C1 segment of cervical spinal cord (tissue), 14 donors: Measurements from ENCODE around the gene KCNN3.
A peak's percentile ranks its signal among the peaks of the same experiment; 100 is the strongest.

Experiments used
- DNase-seq, 14 donors: peaks; one replicate each; lab custom pipeline; 2025; lab: John Stamatoyannopoulos, UW

KCNN3 gene

GRCh38 chr1:154880671-154881070 lies 10.6 kb upstream of the KCNN3 start:
- DNase-seq, result no peak

DNA sequence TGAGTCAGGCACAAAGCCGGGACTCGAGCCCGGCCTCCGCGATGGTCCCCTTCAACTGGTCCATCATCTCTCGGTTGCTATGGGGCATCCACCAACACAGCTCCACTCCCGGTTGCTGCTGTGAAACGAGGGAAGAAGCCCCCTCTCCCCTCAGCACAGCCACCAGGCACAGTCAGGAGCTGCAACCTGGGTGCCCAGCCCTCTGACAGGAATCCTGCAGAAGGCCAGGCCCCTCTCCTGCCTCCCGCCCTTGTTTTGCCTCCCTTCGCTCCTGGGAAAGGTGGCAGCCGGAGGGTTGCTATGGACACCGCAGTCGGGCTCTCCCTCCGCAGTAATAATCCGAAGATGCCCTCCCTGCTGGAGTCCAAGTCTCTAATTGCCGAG lies 8.9 kb upstream of the KCNN3 start:
- no peak for DNase-seq

GRCh38 chr1:154878371-154879037 lies 8.4 kb upstream of the KCNN3 start:
- DNase-seq, result peak in 13 of 14 donors; percentile 38 to 79 (median 63)

DNA sequence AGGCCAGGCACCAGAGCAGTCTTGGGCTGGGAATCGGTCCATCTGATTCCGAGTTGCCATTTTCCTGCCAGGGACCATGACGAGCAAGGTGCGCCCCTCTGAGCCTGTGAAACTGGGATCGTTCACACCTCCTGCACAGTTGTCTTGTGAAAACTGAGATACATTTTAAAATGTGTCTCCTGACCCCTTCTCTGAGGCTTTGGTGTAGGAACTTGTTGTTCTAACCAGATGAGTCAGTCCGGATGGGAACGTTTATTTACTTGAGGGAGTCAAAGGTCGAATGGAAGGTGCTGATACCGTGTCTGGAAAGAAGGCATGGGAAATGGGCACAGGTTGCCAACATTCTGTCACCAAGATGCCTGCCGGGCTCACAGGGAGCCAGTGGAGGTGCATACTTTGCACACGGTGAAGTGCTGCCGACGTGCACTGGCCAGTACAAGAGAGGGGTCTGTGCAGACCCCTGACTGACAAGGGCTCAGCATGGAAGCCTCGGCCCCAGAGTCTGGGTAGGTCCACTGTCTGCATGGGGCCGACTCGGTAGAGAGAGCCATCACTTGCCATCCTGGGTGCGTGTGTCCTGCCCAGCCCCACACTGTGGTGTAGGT lies 7.4 kb upstream of the KCNN3 start:
- DNase-seq, result no peak

DNA sequence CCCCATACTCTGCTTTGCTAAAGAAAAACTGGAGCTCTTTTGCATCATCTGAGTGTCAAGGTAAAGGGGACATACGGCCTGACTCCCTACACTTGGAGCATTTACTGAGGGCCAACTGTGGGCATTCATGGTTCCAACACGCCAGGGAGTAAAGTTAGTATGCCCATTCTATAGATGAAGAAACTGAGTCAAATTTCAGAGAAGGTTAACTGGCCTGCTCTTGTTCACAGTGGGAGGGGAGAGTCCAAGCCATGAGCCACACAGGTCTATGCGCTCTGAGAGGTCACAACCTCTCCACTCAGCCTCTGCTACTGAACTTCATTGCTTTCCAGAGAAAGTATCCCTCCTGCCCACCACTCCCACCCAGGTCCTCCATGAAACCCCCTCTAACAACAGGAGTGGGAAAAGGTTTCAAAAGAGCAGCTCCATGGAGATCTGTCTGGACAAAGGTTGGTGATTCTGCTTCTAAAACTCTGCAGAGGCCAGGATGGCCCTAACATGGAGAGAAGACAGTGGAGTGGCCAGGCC lies 6.8 kb upstream of the KCNN3 start:
- DNase-seq, result no peak

- DNase-seq, result no peak
Observed at GRCh38 chr1:154874465-154874864, 4.4 kb upstream of the KCNN3 start.

GRCh38 chr1:154873321-154873950 lies 3.4 kb upstream of the KCNN3 start:
- DNase-seq, result no peak

DNA sequence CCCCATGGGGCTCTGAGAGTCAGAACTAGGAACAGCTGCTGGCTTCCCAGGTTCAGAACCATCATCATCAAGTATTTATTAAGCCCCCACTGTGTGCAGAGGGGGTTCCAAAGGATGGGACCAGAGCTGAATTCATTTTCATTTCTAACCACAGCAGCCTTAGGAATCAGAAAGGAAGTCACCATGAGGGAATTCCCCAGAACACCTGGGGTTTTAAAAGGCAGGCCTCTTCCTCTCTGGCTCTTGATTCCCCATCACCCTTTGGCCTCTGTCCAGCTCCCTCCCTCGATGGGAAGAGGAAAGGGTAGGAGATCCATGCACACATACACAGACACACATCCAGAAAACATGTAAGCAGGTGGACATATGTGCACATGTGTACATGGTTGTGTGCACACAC lies 1.3 kb upstream of the KCNN3 start:
- no peak for DNase-seq

GRCh38 chr1:154870734-154871133 lies 653 bp upstream of the KCNN3 start:
- no peak for DNase-seq

GRCh38 chr1:154869351-154870114 lies 548 bp downstream of the KCNN3 start:
- peak in 8 of 14 donors; percentile 47 to 81 (median 64) for DNase-seq

DNA sequence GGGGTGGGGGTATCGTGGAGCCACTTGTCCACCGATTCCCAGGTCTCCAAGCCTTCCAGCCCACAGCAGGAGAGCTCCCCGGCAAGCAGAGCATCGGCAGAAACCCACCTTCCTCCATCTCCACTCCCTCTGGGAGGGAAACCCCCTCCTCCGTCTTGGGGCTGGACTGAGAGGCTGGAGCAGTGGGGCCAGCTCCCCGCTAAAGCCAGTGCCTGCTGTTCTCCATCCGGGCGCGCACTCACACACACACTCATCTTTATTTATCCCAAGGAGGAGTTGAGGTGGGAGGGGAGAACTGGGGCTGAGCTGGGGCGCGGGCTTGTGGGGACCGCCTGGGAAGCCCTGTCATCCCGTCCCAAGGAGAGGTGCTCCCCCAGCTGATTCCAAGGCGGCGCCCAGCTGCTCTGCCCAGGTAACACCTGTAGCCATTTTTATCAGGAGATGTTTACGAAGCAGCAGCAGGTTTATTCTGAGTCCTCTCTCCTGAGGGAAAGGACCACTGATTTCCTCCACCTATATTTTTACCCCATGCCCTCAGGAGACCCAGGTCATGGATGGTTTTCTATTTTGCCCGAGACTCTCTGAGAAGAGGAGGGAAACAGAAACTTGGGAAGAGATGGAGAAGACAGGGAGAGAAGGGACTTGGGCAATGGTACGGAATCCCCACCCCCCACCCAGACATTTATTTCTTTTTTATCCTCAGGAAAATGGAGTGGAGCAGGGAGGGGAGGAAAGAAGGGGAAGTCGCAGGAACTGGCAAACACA lies 2.1 kb downstream of the KCNN3 start:
- peak in 1 of 14 donors; percentile 35 for DNase-seq

GRCh38 chr1:154867064-154867825 lies 2.8 kb downstream of the KCNN3 start:
- peak in 7 of 14 donors; percentile 29 to 75 (median 61) for DNase-seq

DNA sequence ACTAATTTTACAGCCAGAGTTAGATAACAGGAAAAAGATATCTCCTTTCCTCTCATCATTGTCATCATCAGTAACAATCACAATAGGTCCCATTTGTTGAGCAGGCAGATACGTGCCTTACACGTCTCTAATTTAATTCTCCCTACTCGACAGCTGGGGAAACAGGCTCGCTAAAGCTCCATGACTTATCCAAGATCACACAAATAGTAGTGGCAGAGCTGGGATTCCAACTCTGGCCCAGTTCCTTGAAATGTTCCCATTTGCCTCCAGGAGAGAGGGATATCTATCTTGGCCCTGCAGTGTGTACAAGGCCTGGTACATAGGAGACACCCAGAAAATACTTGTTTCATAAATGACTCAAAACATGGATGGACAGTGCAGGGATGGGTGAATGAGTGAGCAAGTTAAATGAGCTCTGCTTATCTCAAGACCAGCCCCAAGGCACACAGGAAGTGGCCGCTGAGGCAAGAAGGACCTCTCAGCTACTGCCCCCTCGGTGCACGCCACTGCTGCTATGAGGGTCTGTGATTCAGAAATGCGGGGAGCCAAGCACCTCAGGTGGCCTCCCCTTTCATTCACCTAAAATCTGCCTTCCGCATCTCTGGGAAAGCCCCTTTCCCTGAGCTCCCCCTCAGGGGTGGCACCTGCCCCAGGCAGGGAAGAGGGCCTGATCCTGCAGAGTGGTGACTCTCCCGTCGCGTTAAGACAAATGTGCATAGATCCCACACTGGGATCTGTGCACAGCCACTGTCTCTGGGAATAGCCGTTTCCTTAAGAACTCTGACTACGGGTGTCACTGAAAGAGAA lies 3.6 kb downstream of the KCNN3 start:
- no peak for DNase-seq

- no peak for DNase-seq
Observed at GRCh38 chr1:154865442-154866256, 4.4 kb downstream of the KCNN3 start.

DNA sequence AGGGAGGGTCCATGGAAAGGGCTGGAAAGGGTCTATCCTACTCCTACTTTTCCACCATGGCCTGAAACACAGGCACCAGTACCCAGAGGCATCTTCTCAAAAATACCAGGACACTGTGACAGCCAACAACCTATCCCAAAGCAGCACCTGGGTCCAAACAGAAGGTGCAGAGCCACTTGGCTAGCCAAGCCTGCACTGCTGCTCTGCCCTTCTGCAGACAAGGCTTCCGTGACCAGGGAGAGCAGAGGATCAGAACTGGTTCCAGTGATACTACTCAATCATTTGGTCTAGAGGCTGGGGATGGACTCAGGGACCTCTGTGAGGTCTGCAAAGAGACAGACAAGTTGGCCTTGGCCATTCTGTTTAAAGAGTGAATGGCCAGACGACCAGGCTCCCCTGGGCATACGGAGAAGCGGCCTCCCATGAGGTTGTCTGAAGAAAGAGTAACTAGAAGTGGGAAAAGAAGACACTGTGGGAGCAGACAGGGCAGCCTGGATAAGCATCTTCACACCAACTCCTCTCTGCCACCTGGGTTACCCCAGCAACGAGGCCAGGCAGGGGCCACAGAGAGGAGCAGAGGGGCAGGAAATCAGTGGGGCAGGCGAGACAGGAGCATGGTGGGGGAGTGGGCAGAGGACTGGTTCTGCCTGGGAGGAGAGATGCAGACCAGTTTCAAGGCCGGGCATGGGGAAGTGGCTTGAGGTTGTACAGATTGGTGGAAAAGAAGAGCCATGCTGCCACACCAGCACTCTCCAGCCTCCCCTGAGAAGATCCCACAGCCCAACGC lies 5.7 kb downstream of the KCNN3 start:
- no peak for DNase-seq

GRCh38 chr1:154863315-154864174 lies 6.5 kb downstream of the KCNN3 start:
- DNase-seq, result no peak

DNA sequence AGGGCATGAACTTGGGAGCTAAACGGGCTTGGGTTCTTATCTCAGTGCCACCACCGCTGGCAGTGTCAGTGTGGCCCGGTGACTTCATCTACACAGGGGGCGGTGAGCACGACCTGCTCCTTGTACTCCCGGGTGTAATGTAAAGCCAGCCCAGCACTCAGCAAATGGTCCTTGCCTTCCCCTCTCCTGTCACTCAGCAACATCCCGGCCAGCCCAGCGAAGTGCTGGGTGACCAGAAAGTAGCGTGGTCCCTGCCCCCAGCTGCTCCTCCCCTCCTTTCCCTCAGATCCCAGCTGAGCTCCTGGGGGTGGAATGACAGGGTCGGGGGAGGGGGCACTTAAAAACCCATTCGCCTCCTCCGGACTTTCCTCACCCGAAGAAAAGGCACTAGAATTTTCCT lies 7.2 kb downstream of the KCNN3 start:
- no peak for DNase-seq
